ENCODE measurements around the gene TUNAR.

TUNAR gene

GRCh38 chr14:95835121-95835730 lies 41.4 kb upstream of the TUNAR start:
- TF ChIP-seq EP300 (IDR thresholded peaks at IDR 0.05; ENCODE audit: borderline replicate concordance) (no peak), MAX (IDR thresholded peaks at IDR 0.05) (no peak), CEBPB (IDR thresholded peaks at IDR 0.05) (no peak), ZBTB7A (IDR thresholded peaks at IDR 0.05; ENCODE audit: low read depth) (no peak), REST (IDR thresholded peaks at IDR 0.05; ENCODE audit: low read depth) (no peak), TEAD4 (IDR thresholded peaks at IDR 0.05) (no peak), TAF1 (IDR thresholded peaks at IDR 0.05; ENCODE audit: low read depth) (no peak), TCF12 (IDR thresholded peaks at IDR 0.05; ENCODE audit: low read depth) (no peak), USF1 (IDR thresholded peaks at IDR 0.05) (0 out of 2 replicates have a peak, but pooled peaks have one; percentile 33)

- no peak for TF ChIP-seq YY1 (IDR thresholded peaks at IDR 0.05; ENCODE audit: low read depth)
- TF ChIP-seq REST (IDR thresholded peaks at IDR 0.05; ENCODE audit: low read depth): no peak
- no peak for TF ChIP-seq FOXM1 (IDR thresholded peaks at IDR 0.05; ENCODE audit: borderline replicate concordance, low read depth)
- no peak for TF ChIP-seq CREB1 (IDR thresholded peaks at IDR 0.05; ENCODE audit: low read depth)
- no peak for TF ChIP-seq EGR1 (IDR thresholded peaks at IDR 0.05)
- no peak for TF ChIP-seq RAD21 (IDR thresholded peaks at IDR 0.05; ENCODE audit: low read depth)
- TF ChIP-seq USF1 (IDR thresholded peaks at IDR 0.05): no peak
- no peak for TF ChIP-seq TEAD4 (IDR thresholded peaks at IDR 0.05)
- TF ChIP-seq MAX (IDR thresholded peaks at IDR 0.05): no peak
- no peak for TF ChIP-seq CEBPB (IDR thresholded peaks at IDR 0.05)
- no peak for TF ChIP-seq TCF12 (IDR thresholded peaks at IDR 0.05; ENCODE audit: low read depth)
- TF ChIP-seq ZBTB7A (IDR thresholded peaks at IDR 0.05; ENCODE audit: low read depth): no peak
These were observed 37.8 kb upstream of the TUNAR start for GRCh38 chr14:95838862-95839261.

- no peak for TF ChIP-seq ZBTB7A (IDR thresholded peaks at IDR 0.05; ENCODE audit: low read depth)
These were observed 36.4 kb upstream of the TUNAR start for GRCh38 chr14:95840094-95840700.

GRCh38 chr14:95841668-95842067 lies 35.0 kb upstream of the TUNAR start:
- TF ChIP-seq EGR1 (IDR thresholded peaks at IDR 0.05): no peak
- TF ChIP-seq CEBPB (IDR thresholded peaks at IDR 0.05): no peak
- no peak for TF ChIP-seq YY1 (IDR thresholded peaks at IDR 0.05; ENCODE audit: low read depth)
- no peak for TF ChIP-seq ZBTB7A (IDR thresholded peaks at IDR 0.05; ENCODE audit: low read depth)
- no peak for TF ChIP-seq TAF1 (IDR thresholded peaks at IDR 0.05; ENCODE audit: low read depth)
- TF ChIP-seq CREB1 (IDR thresholded peaks at IDR 0.05; ENCODE audit: low read depth): no peak
- no peak for TF ChIP-seq RAD21 (IDR thresholded peaks at IDR 0.05; ENCODE audit: low read depth)
- TF ChIP-seq MAX (IDR thresholded peaks at IDR 0.05): no peak
- no peak for TF ChIP-seq USF1 (IDR thresholded peaks at IDR 0.05)
- TF ChIP-seq EP300 (IDR thresholded peaks at IDR 0.05; ENCODE audit: borderline replicate concordance): no peak
- TF ChIP-seq TEAD4 (IDR thresholded peaks at IDR 0.05): no peak
- no peak for TF ChIP-seq TCF12 (IDR thresholded peaks at IDR 0.05; ENCODE audit: low read depth)
- no peak for TF ChIP-seq NFIC (IDR thresholded peaks at IDR 0.05)
- no peak for TF ChIP-seq FOXM1 (IDR thresholded peaks at IDR 0.05; ENCODE audit: borderline replicate concordance, low read depth)
- no peak for TF ChIP-seq REST (IDR thresholded peaks at IDR 0.05; ENCODE audit: low read depth)

Measured in Ishikawa (cell line).